Stimulated activated CD4-positive, alpha-beta T cell treated with anti-CD3 and anti-CD28 coated beads, TNF-alpha, amount 100 ng/mL, for 1 hour (primary cell): Measurements from ENCODE around the gene POP4.

Source experiments
- DNase-seq, 3 donors: peaks; one replicate each; pipeline ENCODE4 v3.0.0-alpha.2; 2020; ENCODE audit warnings: low read depth in 3 of 3, low spot score in 1 of 3

The POP4 gene

DNA sequence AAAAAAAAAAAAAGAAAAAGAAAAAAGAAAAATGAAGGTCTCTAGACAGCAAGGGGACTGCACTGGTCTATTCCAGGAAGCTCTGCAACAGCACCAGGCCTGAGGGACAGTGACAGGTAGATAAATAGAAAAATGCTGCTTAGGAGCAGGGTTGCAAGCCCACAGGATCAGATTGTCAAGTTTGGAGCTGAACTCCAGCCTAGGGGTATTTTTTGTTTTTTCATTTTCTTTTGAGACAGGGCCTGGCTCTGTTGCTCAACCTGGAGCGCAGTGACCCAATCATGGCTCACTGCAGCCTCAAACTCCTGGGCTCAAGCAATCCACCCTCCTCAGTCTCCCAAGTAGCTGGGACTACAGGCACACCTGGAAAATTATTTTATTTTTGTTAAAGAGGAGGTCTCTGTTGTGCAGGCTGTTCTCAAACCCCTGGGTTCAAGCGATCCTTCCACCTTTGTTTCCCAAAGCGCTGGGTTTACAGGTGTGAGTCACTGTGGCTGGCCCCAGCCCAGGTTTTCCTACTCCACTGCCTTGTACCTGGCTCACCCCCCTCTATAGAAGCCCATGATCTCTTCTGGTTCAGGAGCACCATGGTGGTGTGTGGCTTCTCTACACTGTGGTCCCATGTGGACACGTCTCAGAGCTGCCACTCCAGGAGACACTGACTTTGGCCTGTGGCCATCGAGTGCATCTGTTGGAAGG lies 23.9 kb downstream of the POP4 start:
- no peak for DNase-seq

DNA sequence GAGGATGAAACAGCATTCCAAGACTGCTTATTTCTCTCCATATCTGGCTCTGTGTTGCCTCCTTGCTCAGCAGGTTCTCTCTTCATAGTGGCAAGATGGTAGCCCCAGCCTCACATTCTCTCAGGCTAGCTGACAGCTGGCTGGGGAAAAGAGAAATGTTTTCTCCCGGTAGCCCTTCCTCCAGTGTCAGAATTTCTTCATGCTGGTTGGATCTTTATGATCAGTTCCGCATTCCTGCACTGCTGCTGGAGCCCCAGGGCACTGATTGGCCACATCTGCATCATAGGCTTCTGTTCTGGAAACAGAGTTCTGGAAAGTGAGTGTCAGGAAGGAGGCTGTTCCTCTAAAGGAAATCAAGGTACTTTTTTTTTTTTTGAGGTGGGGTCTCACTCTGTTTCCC lies 24.6 kb downstream of the POP4 start:
- DNase-seq = no peak

DNA sequence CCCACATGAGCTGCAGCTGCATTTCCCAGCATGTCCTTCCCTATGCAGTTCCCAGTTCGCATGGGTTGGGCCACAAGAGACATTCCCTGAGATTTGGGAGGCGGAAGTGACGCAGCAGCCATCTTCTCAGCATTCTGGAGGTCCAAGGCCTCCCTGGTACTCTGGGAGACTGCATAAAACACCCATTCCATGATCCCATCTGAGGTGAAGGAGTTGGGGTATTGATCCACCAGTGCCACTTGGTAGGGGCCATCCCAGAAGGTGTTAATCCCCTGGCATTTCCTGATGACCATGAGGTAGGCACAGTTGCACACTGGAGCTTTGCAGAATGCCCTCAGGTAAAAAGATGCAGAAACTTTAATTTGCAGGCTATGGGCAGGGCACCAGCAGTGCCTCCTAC lies 25.4 kb downstream of the POP4 start:
- DNase-seq = no peak

DNA sequence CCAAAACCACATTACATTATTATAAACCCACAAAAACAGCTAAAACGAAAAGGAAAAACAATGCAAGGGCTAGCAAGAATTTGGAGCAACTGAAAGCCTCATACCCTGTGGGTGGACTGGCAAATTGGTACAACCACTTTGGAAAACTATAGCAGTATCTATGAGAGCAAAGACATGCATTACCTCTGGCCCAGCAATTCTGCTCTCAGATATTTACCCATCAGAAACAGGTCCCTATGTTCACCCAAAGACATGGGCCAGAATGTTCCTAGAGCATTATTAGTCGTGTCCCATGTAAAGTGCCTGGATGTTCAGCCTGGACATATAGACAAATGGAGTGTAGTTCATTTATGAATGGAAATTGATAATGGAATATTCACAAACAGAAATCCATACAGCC lies 27.9 kb downstream of the POP4 start:
- DNase-seq = no peak

DNA sequence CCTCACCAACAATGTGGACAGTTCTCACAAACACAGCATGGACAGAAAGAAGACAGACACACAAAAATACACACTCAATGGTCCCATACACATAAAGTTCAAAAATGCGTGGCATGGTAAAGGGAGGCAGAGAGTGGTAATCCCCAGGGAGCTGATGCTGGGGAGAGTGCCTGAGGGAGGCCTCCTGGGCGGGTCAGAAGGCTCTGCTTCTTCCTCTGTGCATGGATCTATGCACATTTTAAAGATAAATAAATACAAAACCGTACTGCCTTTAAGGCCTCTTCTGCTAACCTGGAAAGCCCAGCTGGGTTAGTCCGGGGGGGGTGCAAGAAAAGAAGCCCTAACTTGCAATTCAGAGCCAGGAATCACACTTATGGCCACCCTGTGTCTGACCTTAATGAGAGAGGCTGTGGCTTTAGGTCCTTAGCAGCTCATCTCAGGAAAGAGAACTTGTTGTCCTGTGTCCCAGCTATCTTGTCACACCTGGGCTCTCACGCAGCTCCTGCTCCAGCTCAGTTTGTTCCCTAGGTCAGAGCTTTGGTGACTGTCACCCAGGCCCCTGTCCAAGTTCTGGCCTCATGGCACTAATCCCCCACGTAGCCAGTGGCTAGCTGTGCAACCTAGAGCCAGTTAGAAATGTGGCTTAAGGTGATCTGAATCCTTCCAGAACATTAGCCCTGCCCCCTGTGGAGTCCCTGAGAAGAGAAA lies 28.5 kb downstream of the POP4 start:
- no peak for DNase-seq

DNA sequence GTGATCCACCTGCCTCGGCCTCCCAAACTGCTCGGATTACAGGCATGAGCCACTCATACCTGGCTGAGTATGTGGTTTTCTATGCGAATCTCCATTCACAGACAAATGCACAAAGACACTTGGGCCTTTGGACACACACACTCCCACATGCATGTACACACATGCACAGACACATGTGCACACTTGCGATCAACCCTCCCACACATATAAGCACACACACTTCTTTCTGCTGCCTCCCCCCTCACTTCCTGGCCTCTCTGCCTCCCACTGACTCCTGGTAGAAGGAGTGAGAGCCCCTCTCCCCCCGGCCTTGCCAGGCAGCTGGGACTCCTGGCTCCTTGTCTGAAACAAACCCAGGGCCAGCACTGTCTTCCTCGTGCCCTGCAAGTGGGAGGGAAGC lies 29.9 kb downstream of the POP4 start:
- DNase-seq = no peak

DNA sequence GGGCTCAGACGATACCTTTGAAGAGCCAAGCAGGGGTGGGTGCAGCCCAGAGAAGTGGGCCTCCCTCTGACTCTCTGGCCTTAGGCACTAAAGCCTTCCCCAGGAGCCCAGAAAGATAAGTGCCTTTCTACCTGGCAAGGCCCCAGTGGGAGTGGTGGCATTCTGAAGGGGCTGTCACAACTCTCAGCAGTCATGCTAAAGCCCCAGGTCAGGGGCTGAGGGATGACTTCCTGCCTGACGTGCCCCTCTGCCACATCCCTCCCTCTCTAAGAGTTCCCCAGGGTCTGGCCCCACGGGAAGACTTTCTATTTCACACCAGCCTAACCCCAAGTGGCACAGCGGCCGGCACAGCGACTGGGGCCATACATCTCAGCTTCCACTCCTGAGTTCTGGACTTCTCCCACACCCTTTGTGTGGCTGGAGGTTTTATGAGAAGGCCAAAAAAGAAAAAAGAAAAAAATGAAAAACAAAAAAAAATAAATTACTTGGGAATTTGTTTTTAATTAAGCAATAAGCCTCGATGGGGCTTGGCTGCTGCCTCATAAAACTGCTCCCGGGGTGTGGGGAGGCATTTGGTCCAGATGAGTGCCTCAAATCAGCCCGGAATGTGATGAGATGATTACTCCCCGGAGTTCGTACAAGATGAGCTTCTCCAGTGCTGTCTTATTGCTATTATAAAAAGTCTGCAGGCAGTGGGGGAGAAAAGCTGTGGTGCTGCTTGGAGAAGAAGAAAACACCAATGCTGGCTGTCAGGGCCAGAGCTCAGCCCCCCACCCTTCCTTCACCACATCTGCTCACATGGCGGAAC lies 30.7 kb downstream of the POP4 start:
- no peak for DNase-seq

DNA sequence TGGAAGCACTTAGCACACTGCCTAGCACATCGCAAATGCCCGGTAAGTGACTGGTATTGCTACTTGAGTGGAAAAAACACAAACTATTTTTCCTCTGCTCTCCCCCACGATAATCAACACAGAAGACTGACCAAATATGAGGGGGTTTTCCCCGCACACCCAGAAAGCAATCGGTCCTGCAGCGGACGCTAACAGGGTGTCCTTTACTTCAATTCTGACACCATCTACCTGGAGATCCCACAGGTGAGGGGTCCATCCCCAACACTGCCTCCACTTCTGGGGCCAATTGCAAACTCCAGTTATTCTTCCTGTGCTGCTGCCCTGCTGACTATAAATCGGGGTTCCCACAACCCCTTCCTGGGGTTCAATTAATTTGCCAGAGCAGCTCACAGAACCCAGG lies 33.0 kb downstream of the POP4 start:
- no peak for DNase-seq

DNA sequence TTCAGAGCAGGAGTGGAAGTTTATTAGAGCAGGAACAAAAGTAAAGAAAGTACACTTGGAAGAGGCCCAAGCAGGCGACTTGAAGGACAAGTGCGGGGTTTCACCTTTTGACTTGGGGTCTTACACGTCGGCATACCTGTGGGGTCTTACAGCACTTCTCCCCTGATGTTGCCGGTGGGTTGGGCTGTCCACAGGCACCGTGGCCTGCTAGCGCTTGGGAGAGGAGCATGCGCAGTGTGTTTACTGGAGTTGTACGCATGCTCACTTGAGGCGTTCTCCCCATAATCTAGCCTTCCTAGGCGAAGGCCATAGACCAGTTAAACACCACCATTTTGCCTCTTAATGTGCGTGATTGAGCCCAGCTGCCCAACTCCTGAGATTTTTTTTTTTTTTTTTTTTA lies 34.1 kb downstream of the POP4 start:
- no peak for DNase-seq

DNA sequence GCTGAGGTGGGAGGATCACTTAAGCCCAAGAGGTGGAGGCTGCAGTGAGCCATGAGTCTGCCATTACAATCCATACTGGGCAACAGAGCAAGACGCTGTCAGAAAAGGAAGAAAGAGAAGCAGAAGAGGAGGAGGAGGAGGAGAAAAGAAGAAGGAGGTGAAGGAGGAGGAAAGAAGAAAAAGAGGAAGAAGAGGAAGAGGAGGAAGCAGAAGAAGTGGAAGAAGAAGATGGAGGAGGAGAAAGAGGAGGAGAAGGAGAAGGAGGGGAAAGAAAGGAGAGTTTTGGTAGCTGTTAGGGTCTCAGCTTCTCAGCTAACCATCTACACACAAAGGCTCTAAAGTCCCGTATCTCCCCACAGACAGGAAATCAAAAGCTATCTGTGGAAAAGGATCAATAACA lies 35.5 kb downstream of the POP4 start:
- DNase-seq = no peak

DNA sequence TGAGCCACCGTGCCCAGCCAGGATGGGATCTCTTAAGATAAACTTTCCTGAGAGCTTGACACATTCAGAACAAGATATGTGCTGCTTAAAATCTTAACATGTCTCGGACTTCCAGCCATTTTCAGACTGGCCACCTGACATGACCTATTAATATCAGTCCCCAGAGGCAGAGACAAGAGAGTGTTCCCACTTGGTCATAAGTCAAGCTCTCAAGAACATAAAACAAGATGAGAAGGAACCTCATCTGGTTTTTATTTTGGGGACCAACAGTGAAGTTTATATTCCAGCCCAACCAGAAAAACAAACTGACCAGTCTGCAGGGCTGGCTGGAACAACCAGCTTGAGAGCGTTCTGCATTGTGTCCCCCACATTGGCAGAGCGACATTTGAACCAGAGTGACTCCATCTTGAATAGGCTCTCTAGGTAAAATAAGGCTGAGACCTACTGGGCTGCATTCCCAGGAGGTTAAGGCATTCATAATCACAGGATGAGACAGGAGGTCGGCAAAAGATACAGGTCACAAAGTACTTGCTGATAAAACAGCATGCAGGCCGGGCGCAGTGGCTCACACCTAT lies 37.4 kb downstream of the POP4 start:
- DNase-seq = no peak

DNA sequence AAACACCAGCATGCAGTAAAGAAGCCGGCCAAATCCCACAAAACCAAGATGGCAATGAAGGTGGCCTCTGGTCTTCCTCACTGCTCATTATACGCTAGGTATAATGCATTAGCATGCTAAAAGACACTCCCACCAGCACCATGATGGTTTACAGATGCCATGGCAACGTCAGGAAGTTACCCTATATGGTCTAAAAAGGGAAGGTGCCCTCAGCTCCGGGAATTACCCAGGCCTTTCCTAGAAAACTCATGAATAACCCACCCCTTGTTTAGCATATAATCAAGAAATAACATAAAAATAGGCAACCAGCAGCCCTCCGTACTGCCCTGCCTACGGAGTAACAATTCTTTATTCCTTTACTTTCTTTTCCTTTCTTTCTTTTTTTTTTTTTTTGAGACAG lies 38.1 kb downstream of the POP4 start:
- no peak for DNase-seq

DNA sequence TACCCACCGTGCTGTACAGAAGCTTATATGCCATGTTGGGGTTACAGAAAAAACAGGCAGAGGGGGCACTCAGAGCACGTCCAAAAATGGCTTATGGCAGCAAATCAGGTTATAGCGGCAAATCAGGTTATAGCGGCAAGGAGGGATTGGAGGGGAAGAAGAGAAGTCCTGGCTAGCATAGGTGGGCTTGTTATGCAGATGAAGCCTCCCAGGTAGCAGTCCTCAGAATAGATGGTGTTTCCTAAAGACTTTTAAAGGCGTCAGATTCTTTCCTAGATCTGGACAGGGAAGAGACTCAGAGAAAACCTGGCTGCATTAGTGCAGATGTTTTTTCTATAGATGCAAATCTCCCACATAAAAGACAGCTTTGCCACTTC lies 39.4 kb downstream of the POP4 start:
- DNase-seq = no peak

DNA sequence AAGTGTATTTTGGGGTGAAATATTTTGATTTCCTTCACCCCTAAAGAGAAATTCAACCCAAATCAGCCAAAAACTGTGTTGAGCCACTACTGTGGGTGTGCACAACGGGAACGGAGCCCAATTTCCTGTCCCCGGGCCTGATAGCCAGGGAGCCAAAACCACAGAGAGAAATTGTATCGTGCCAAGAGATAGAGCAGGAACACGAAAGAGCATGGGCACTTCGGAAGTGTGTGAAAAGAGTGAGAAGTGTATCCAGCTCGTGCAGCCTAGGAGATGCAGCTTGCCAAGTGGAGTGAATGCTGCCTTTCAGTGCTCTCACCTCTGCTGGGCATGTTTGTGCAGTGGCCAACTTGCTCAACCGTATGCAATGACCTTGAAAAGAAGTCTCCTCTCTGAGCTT lies 39.8 kb downstream of the POP4 start:
- DNase-seq = no peak

DNA sequence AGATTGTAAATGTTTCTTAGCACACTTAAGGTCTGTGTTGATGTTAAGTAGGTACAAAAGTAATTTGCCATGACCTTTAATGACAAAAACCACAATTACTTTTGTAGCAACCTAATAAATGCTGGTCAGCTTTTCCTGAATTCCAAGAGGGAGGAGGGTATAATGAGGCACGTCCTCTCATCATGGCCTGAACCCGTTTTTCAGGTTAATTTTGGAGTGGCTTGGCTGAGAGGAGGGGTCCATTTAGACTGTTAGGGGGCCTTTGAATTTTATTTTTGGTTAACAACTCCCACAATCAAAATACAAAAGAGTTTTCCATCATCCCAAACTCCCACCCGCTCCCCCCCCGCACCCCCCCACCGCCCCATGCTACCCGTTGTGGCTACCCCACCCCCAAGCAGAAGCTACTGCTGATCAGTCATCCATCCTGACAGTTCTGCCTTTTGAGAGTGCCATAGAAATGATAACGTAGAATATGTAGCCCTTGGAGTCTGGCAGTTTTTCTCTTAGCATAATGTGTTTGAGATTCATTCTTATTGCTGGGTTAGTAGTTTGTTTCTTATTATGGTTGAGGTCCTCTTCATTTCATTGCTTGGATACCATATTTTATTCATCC lies 44.8 kb downstream of the POP4 start:
- no peak for DNase-seq

DNA sequence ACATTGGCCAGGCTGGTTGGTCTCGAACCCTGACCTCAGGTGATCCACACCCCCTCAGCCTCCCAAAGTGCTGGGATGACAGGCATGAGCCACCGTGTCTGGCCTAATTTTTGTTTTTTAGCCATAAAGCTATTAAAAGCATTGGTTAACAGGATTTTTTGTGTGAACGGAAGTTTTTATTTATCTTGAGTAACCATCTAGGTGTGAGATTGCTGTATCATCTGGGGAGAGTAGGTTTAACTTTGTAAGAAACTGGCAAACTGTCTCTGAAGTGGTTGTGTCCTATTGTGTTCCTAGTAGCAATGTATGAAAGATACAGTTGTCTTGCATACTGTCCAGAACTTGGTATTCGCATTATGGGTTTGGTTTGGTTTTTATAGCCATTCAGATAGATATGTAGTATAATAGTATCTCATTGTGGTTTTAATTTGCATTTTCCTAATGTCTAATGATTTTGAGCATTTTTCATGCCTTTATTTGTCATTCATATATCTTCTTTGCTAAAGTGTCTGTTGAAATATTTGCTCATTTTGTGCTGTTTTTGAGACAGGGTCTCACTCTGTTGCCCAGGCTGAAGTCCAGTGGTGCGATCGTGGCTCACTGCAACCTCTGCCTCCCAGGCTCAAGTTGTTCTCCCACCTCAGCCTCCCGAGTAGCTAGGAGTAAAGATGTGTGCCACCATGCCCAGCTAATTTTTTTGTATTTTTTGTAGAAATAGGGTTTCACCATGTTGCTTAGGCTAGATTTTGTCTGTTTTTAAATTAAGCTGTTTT lies 45.7 kb downstream of the POP4 start:
- no peak for DNase-seq

DNA sequence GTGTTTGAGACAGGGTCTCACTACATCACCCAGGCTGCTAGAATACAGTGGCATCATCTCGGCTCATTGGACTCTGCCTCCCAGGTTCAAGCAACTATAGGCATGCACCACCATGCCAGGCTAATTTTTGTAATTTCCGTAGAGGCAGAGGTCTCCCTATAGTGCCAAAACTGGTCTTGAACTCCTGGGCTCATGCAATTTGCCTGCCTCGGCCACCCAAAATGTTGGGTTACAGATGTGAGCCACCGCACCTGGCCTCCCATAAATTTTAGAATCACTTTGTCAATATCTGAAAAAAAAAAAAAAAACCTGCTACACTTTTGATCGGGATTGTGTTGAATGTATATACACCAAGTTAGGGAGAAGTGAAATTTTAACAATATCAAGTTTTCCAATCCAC lies 47.3 kb downstream of the POP4 start:
- no peak for DNase-seq

DNA sequence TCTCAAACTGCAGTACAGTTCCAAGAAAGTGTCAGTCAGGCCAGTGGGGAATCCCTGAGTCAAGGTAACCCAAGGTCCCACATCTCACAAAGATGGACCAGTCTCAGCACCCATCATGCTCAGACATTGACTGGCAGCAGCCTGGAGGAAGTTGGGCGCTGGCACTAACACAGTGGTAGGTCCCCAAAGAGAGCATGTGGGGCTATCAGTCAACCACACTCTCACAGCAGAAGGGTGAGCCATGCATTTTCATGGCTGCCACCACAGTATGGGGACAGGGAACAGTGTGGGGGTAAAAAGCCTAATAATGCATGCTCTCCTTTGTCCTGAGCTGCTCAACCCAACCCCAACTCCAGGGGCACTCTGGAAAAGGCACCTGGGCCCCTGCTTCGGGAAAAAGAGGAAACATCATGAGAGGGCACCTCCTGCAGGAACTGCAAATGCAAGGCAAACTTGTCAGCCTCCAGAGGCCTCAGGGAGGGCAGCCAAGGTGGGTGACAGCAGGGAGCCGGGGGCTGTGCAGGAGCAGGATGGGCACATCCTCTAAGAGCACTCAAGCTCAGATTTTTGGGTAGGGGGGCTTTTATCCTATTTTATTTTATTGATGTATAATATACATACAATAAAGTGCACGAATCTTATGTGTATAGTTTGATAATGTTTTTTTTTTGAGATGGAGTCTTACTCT lies 49.7 kb downstream of the POP4 start:
- DNase-seq = no peak

DNA sequence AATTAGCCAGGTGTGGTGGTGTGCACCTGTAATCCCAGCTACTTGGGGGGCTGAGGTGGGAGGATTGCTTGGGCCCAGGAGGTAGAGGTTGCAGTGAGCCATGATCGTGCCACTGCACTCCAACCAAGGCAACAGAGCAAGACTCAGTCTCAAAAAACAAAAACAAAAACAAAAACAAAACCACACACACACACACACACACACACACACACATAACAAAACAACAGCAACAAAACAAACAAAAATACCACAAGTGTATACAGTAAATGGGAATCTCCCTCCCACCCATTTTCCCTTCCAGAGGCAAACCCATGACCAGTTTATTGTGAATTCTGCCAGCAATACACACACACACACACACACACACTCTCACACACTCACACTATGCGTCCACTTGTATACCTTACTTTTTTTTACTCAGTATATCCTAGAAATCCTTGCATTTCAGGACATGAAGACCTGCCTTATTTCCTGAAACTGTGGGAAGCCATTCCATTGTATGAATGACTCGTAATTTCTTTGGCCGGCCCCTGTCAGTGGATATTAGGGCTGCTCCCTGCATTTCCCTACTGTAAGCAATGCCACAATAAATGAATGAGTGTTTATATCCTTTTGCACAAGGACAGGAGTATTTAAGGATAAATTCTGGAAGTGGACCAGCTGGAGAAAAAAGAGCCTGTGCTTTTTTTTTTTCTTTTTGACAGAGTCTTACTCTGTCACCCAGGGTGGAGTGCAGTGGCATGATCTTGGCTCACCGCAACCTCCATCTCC lies 52.3 kb downstream of the POP4 start:
- no peak for DNase-seq
